Progenitor cell of endocrine pancreas (in vitro differentiated cells): ENCODE data around the gene SLC16A13. TPM values are rescaled to one million over a fixed set of nuclear protein-coding genes. Genes with fewer than 3 reads are reported as not detected.
"Not testable (repeated sequence)": the region's sequence is repeated elsewhere in the genome, so short reads cannot be mapped to it uniquely, and the experiment has no call there.

Source experiments
- DNase-seq: peaks from one replicate; pipeline ENCODE4 v3.0.0; 2021; ENCODE audit warnings: low spot score; ENCODE audit not compliant: unreplicated experiment
- H3K27ac Mint-ChIP-seq: 2 replicates; pipeline ENCODE4 v1.8.0; 2021; ENCODE audit warnings: mild to moderate bottlenecking, moderate library complexity, mixed read lengths
- H3K27me3 Mint-ChIP-seq: 2 replicates; pipeline ENCODE4 v1.8.0; 2021; ENCODE audit warnings: mixed read lengths
- H3K36me3 Mint-ChIP-seq: 2 replicates; pipeline ENCODE4 v1.8.0; 2022; ENCODE audit warnings: mixed read lengths; ENCODE audit not compliant: insufficient read depth
- H3K4me1 Mint-ChIP-seq: 2 replicates; pipeline ENCODE4 v1.8.0; 2021; ENCODE audit warnings: low read depth, mixed read lengths
- H3K4me3 Mint-ChIP-seq: 2 replicates; pipeline ENCODE4 v1.8.0; 2021; ENCODE audit warnings: low read depth, mild to moderate bottlenecking, moderate library complexity, mixed read lengths
- H3K9me3 Mint-ChIP-seq: 2 replicates; pipeline ENCODE4 v1.8.0; 2021; ENCODE audit warnings: low read depth, mixed read lengths
- CTCF ChIP-seq: fragments of 200-600 bp; sonication (generic); IDR thresholded peaks from one replicate; pipeline ENCODE4 v1.5.0; 2021; ENCODE audit warnings: antibody characterized with exemption, mild to moderate bottlenecking; ENCODE audit not compliant: unreplicated experiment
- total RNA-seq: library from RNA; stranded (reverse); gene quantifications from 2 replicates; pipeline ENCODE4 v1.2.1, GENCODE V29; 2021

The SLC16A13 gene
- total RNA-seq, 1 donor from 2014 or later, result 20.3 TPM

GRCh38 chr17:7083592-7083991, 47.8 kb downstream of the SLC16A13 start:
- TF ChIP-seq CTCF, result no peak
- Mint-ChIP-seq H3K9me3 (no peaks in the 10 kb centered on the region), H3K27me3 (peaks cover 8% of the 10 kb centered on the region), H3K27ac (no peak overlapping the region), H3K4me1 (peaks cover 8% of the 10 kb centered on the region), H3K36me3 (no peaks in the 10 kb centered on the region), H3K4me3 (no peak overlapping the region)
- DNase-seq, result no peak

GRCh38 chr17:7084088-7084487, 48.3 kb downstream of the SLC16A13 start:
- Mint-ChIP-seq H3K27ac (no peak overlapping the region), H3K27me3 (peaks cover 4% of the 10 kb centered on the region), H3K36me3 (no peaks in the 10 kb centered on the region), H3K9me3 (no peaks in the 10 kb centered on the region), H3K4me3 (no peak overlapping the region), H3K4me1 (peaks cover 13% of the 10 kb centered on the region)
- TF ChIP-seq CTCF, result no peak
- DNase-seq, result no peak

GRCh38 chr17:7088442-7088841, 52.6 kb downstream of the SLC16A13 start:
- not testable (repeated sequence) for H3K9me3 Mint-ChIP-seq, H3K27ac Mint-ChIP-seq, H3K4me3 Mint-ChIP-seq, H3K36me3 Mint-ChIP-seq, H3K27me3 Mint-ChIP-seq, DNase-seq
- peaks cover 15% of the 10 kb centered on the region for H3K4me1 Mint-ChIP-seq

- not testable (repeated sequence) for H3K27me3 Mint-ChIP-seq, H3K27ac Mint-ChIP-seq, H3K4me3 Mint-ChIP-seq, DNase-seq, H3K9me3 Mint-ChIP-seq, H3K36me3 Mint-ChIP-seq
- peaks cover 15% of the 10 kb centered on the region for H3K4me1 Mint-ChIP-seq
These were observed 53.8 kb downstream of the SLC16A13 start for GRCh38 chr17:7089570-7089969.

Other genes with a start within 250 kb of the SLC16A13 start
- gene TEKT1, start 204.3 kb upstream of the SLC16A13 start, total RNA-seq, result not detected in 2 replicates
- gene ALOX12, start 40.0 kb upstream of the SLC16A13 start, total RNA-seq, result not detected in 2 replicates
- 168 and 178 TPM in 2 replicates for gene RNASEK, start 23.4 kb upstream of the SLC16A13 start, total RNA-seq
- 0.09 TPM in 1 of 2 replicates, not detected in the other for gene BCL6B, start 13.0 kb upstream of the SLC16A13 start, total RNA-seq
- gene SLC16A11, start 8.1 kb downstream of the SLC16A13 start, total RNA-seq, result 0.84 and 1.4 TPM in 2 replicates
- not detected in 2 replicates for gene CLEC10A, start 44.2 kb downstream of the SLC16A13 start, total RNA-seq
- gene ASGR2, start 78.8 kb downstream of the SLC16A13 start, total RNA-seq, result 2.7 and 3.0 TPM in 2 replicates
- 10.6 and 11.1 TPM in 2 replicates for gene ASGR1, start 143.4 kb downstream of the SLC16A13 start, total RNA-seq
- gene DLG4, start 183.8 kb downstream of the SLC16A13 start, total RNA-seq, result 46.3 and 48.6 TPM in 2 replicates
- gene ACADVL, start 183.9 kb downstream of the SLC16A13 start, total RNA-seq, result 653 and 693 TPM in 2 replicates
- gene DVL2, start 198.5 kb downstream of the SLC16A13 start, total RNA-seq, result 104 TPM in 2 replicates
- 66.9 and 73.7 TPM in 2 replicates for gene PHF23, start 203.4 kb downstream of the SLC16A13 start, total RNA-seq
- 447 and 466 TPM in 2 replicates for gene GABARAP, start 206.4 kb downstream of the SLC16A13 start, total RNA-seq
- gene CTDNEP1, start 215.7 kb downstream of the SLC16A13 start, total RNA-seq, result 134 and 137 TPM in 2 replicates
- gene ELP5, start 216.2 kb downstream of the SLC16A13 start, total RNA-seq, result 42.3 and 45.0 TPM in 2 replicates
- gene CLDN7, start 226.5 kb downstream of the SLC16A13 start, total RNA-seq, result 137 and 147 TPM in 2 replicates
- 1.5 and 2.0 TPM in 2 replicates for gene SLC2A4, start 245.7 kb downstream of the SLC16A13 start, total RNA-seq